ENCODE measurements around the gene PLEKHA7.

GRCh38 chr11:16876837-16877236 is 137.4 kb downstream of the PLEKHA7 start:
- TF ChIP-seq CTCF (conservative IDR thresholded peaks at IDR 0.05; ENCODE audit: low read length) (no peak), EZH2phosphoT487 (IDR thresholded peaks at IDR 0.05; ENCODE audit: borderline replicate concordance, low read depth, low read length) (no peak)
